Uterus (tissue), 2 donors: ENCODE measurements around the gene CEP131.

Experiments used
- CTCF ChIP-seq, 4 experiments: fragments of 200-600 bp in 2 of 4; fragments of 450-650 bp in 2 of 4; sonication (generic) in 2 of 4; IDR thresholded peaks; one replicate each; pipeline ENCODE4 v1.5.1; 2016 to 2019; ENCODE audit warnings: antibody characterized with exemption in 4 of 4, mild to moderate bottlenecking in 2 of 4, moderate library complexity in 1 of 4
- POLR2A ChIP-seq, 2 donors: fragments of 450-650 bp; IDR thresholded peaks; one replicate each; pipeline ENCODE4 v1.6.1; 2016; ENCODE audit warnings: antibody characterized with exemption in 2 of 2, mild to moderate bottlenecking in 1 of 2, moderate library complexity in 1 of 2

- no peak for TF ChIP-seq CTCF (IDR thresholded peaks at IDR 0.05)
- TF ChIP-seq POLR2A (IDR thresholded peaks at IDR 0.05) = no peak
Measured at GRCh38 chr17:81164371-81165245, 58.2 kb downstream of the CEP131 start.
